CD4-positive, alpha-beta T cell (primary cell): ENCODE measurements around the gene CCKAR. TPM values are rescaled to one million over a fixed set of nuclear protein-coding genes. Genes with fewer than 3 reads are reported as not detected.

Experiments
- ATAC-seq: fragments of 200-7000 bp; cut with Tn5 transposase; one replicate; pipeline ENCODE4 v1.10.0; 2022; ENCODE audit warnings: mild to moderate bottlenecking; ENCODE audit not compliant: poor library complexity
- CTCF ChIA-PET: fragments of 350-600 bp; sonication (Branson Sonifier 250); formaldehyde crosslinking; loops from one replicate; lab custom pipeline; 2021; ENCODE audit warnings: antibody characterized with exemption, inconsistent platforms; lab: Charles Lee
- POLR2A ChIA-PET: fragments of 350-600 bp; sonication (Branson Sonifier 250); formaldehyde crosslinking; loops from one replicate; lab custom pipeline; 2021; ENCODE audit warnings: antibody characterized with exemption, inconsistent platforms; lab: Charles Lee
- DNase-seq, 14 experiments: peaks; one replicate each; pipeline ENCODE4 v3.0.0-alpha.2; 2013 to 2020; ENCODE audit warnings: mixed read lengths in 2 of 14
- H3K27ac ChIP-seq, 2 donors: one replicate each; pipeline versions ENCODE4 v1.5.1 to v1.7.0; 2013; ENCODE audit warnings: low read length in 2 of 2, low read depth in 1 of 2, mild to moderate bottlenecking in 1 of 2
- H3K27me3 ChIP-seq, 2 experiments: 1 replicate in 1 of 2; 2 replicates in 1 of 2; pipeline versions ENCODE4 v1.6.1 to v1.7.0; 2013; ENCODE audit warnings: low read length in 2 of 2, control low read depth in 1 of 2, mild to moderate bottlenecking in 1 of 2, moderate library complexity in 1 of 2; ENCODE audit not compliant: insufficient read depth in 2 of 2, control insufficient read depth in 1 of 2
- H3K36me3 ChIP-seq: one replicate; pipeline ENCODE4 v1.6.1; 2013; ENCODE audit warnings: low read length, control low read depth; ENCODE audit not compliant: insufficient read depth
- H3K4me1 ChIP-seq: one replicate; pipeline ENCODE4 v1.6.1; 2013; ENCODE audit warnings: low read length, control low read depth; ENCODE audit not compliant: insufficient read depth
- H3K4me3 ChIP-seq: one replicate; pipeline ENCODE4 v1.5.1; 2013; ENCODE audit warnings: mild to moderate bottlenecking, low read length, moderate library complexity
- H3K9me3 ChIP-seq, 2 experiments: 1 replicate in 1 of 2; 2 replicates in 1 of 2; pipeline versions ENCODE4 v1.6.1 to v1.7.0; 2013; ENCODE audit warnings: low read length in 2 of 2, mild to moderate bottlenecking in 2 of 2, control low read depth in 1 of 2, moderate library complexity in 1 of 2; ENCODE audit not compliant: control insufficient read depth in 1 of 2, insufficient read depth in 1 of 2
- H3K27ac Mint-ChIP-seq: one replicate; pipeline ENCODE4 v1.8.0; 2020; ENCODE audit warnings: mixed read lengths
- H3K27me3 Mint-ChIP-seq: one replicate; pipeline ENCODE4 v1.8.0; 2021; ENCODE audit warnings: mixed read lengths
- H3K36me3 Mint-ChIP-seq: one replicate; pipeline ENCODE4 v1.8.0; 2021; ENCODE audit warnings: low read depth, mixed read lengths
- H3K4me1 Mint-ChIP-seq: one replicate; pipeline ENCODE4 v1.8.0; 2021; ENCODE audit warnings: low read depth, mixed read lengths
- H3K4me3 Mint-ChIP-seq: one replicate; pipeline ENCODE4 v1.8.0; 2020; ENCODE audit warnings: mild to moderate bottlenecking, mixed read lengths
- H3K9me3 Mint-ChIP-seq: one replicate; pipeline ENCODE4 v1.8.0; 2020; ENCODE audit warnings: mixed read lengths
- CTCF ChIP-seq: fragments of 200-600 bp; IDR thresholded peaks from one replicate; pipeline ENCODE4 v1.8.0; 2022; ENCODE audit warnings: antibody characterized with exemption, mild to moderate bottlenecking
- intact Hi-C, 2 experiments: fragments of 100-400 bp; cut with DNase I in 1 of 2; cut with micrococcal nuclease in 1 of 2; formaldehyde crosslinking; loops; one replicate each; pipeline versions ENCODE4 v1.15.1 to v1.9.0; 2023 to 2025; cut with DNase I, micrococcal nuclease
- total RNA-seq, 174 experiments: library from RNA in 2 of 174; stranded (reverse) in 2 of 174; gene quantifications; one replicate each; pipeline ENCODE4 v1.2.3 and lab custom pipeline; 2021 to 2026

Gene CCKAR
- total RNA-seq, 2 experiments from 2014 or later: not detected

- Histone ChIP-seq H3K9me3 (no peaks in the 10 kb centered on the region), H3K27me3 (peaks cover 0 to 4% of the 10 kb centered on the region in 2 experiments), H3K4me1 (no peaks in the 10 kb centered on the region), H3K27ac (no peak overlapping the region), H3K4me3 (no peak overlapping the region), H3K36me3 (no peaks in the 10 kb centered on the region)
- Mint-ChIP-seq H3K27me3 (no peaks in the 10 kb centered on the region), H3K36me3 (no peaks in the 10 kb centered on the region), H3K4me1 (no peaks in the 10 kb centered on the region), H3K9me3 (no peaks in the 10 kb centered on the region), H3K27ac (no peak overlapping the region), H3K4me3 (no peak overlapping the region)
- ATAC-seq: no peak
- CTCF ChIA-PET: no interaction called here
- no peak for TF ChIP-seq CTCF
- POLR2A ChIA-PET: no interaction called here
- intact Hi-C loops: no loop called here
- no peak for DNase-seq
Observed at GRCh38 chr4:26467724-26468123, 22.6 kb downstream of the CCKAR start.

- CTCF ChIA-PET: no interaction called here
Observed at GRCh38 chr4:26466578-26467270, 23.6 kb downstream of the CCKAR start.

GRCh38 chr4:26464420-26465095, 25.7 kb downstream of the CCKAR start:
- H3K4me3 ChIP-seq: no peak overlapping the region
- ChIA-PET POLR2A (no interaction called here), CTCF (no interaction called here)
- H3K9me3 Mint-ChIP-seq: no peaks in the 10 kb centered on the region
- no peak for TF ChIP-seq CTCF
- ATAC-seq (no peak), DNase-seq (no peak)
- no peak overlapping the region for H3K27ac Mint-ChIP-seq
- H3K27ac ChIP-seq: no peak overlapping the region
- H3K27me3 ChIP-seq: no peaks in the 10 kb centered on the region
- no peaks in the 10 kb centered on the region for H3K4me1 Mint-ChIP-seq
- no peaks in the 10 kb centered on the region for H3K36me3 Mint-ChIP-seq
- H3K4me1 ChIP-seq: no peaks in the 10 kb centered on the region
- no peaks in the 10 kb centered on the region for H3K27me3 Mint-ChIP-seq
- intact Hi-C loops: no loop called here
- no peaks in the 10 kb centered on the region for H3K9me3 ChIP-seq
- H3K36me3 ChIP-seq: no peaks in the 10 kb centered on the region
- no peak overlapping the region for H3K4me3 Mint-ChIP-seq

More at GRCh38 chr4:26466578-26467270, 23.6 kb downstream of the CCKAR start:
- no peak overlapping the region for H3K27ac ChIP-seq
- no peak overlapping the region for H3K27ac Mint-ChIP-seq
- no peak for TF ChIP-seq CTCF
- peaks cover 0 to under 1% of the 10 kb centered on the region in 2 experiments for H3K27me3 ChIP-seq
- H3K27me3 Mint-ChIP-seq: no peaks in the 10 kb centered on the region
- POLR2A ChIA-PET: no interaction called here
- H3K36me3 ChIP-seq: no peaks in the 10 kb centered on the region
- H3K36me3 Mint-ChIP-seq: no peaks in the 10 kb centered on the region
- H3K4me3 Mint-ChIP-seq: no peak overlapping the region
- H3K4me1 ChIP-seq: no peaks in the 10 kb centered on the region
- H3K4me1 Mint-ChIP-seq: no peaks in the 10 kb centered on the region
- H3K4me3 ChIP-seq: no peak overlapping the region
- H3K9me3 Mint-ChIP-seq: no peaks in the 10 kb centered on the region
- intact Hi-C loops: no loop called here
- no peak for DNase-seq
- no peak for ATAC-seq
- no peaks in the 10 kb centered on the region for H3K9me3 ChIP-seq
